SK-N-MC (cell line): Measurements from ENCODE around the gene ZNF83.
"Not testable (repeated sequence)": the region's sequence is repeated elsewhere in the genome, so short reads cannot be mapped to it uniquely, and the experiment has no call there.

Experiments
- DNase-seq: peaks from one replicate; pipeline ENCODE4 v3.0.0-alpha.2; 2011; ENCODE audit warnings: low read depth, low spot score
- H3K27ac ChIP-seq: fragments of 200-600 bp; sonication (generic); 2 replicates; pipeline ENCODE4 v1.5.1; 2016; ENCODE audit warnings: mixed run types
- H3K36me3 ChIP-seq: fragments of 200-600 bp; sonication (generic); 2 replicates; pipeline ENCODE4 v1.6.1; 2017; ENCODE audit warnings: antibody characterized with exemption, low read length, mixed read lengths; ENCODE audit not compliant: insufficient read depth
- H3K4me3 ChIP-seq: fragments of 200-600 bp; sonication (generic); 2 replicates; pipeline ENCODE4 v1.5.1; 2016
- H3K9ac ChIP-seq: fragments of 200-600 bp; sonication (generic); 2 replicates; pipeline ENCODE4 v1.8.0; 2017; ENCODE audit warnings: mixed run types, mixed read lengths; ENCODE audit not compliant: insufficient read length
- H3K9me3 ChIP-seq: fragments of 200-600 bp; sonication (generic); 2 replicates; pipeline ENCODE4 v1.6.1; 2017; ENCODE audit warnings: low read depth, mild to moderate bottlenecking, antibody characterized with exemption, low read length, moderate library complexity, mixed read lengths
- EZH2 ChIP-seq: fragments of 200-600 bp; sonication (generic); IDR thresholded peaks from one replicate; pipeline ENCODE4 v1.6.1; 2017; ENCODE audit warnings: antibody characterized with exemption
- FOXP2 ChIP-seq: optimal IDR thresholded peaks from 2 replicates; pipeline ENCODE3; 2011; ENCODE audit warnings: mild to moderate bottlenecking, moderate library complexity; ENCODE audit not compliant: insufficient read depth; ENCODE audit errors: extremely low read length, control extremely low read depth
- POLR2AphosphoS5 ChIP-seq: IDR thresholded peaks from 2 replicates; pipeline ENCODE4 v1.6.1; 2012; ENCODE audit warnings: mild to moderate bottlenecking, low read depth, low read length, borderline replicate concordance

ZNF83 gene

GRCh38 chr19:52622261-52622660 is 15.9 kb downstream of the ZNF83 start:
- DNase-seq: no peak
- no peak overlapping the region for H3K4me3 ChIP-seq
- H3K36me3 ChIP-seq: peaks cover 7% of the 10 kb centered on the region; the same call in 1 of the 2 replicates
- H3K27ac ChIP-seq: no peak overlapping the region
- no peak overlapping the region for H3K9ac ChIP-seq
- no peaks in the 10 kb centered on the region for H3K9me3 ChIP-seq
- no peak for TF ChIP-seq EZH2
- no peak for TF ChIP-seq FOXP2
- no peak for TF ChIP-seq POLR2AphosphoS5

GRCh38 chr19:52621376-52621775 is 16.8 kb downstream of the ZNF83 start:
- TF ChIP-seq EZH2: no peak
- no peak for TF ChIP-seq POLR2AphosphoS5
- TF ChIP-seq FOXP2: no peak
- DNase-seq: no peak
- Histone ChIP-seq H3K27ac (no peak overlapping the region), H3K36me3 (peaks cover 13% of the 10 kb centered on the region; the same call in 1 of the 2 replicates), H3K4me3 (no peak overlapping the region), H3K9ac (no peak overlapping the region), H3K9me3 (no peaks in the 10 kb centered on the region)

- no peak for DNase-seq
- Histone ChIP-seq H3K4me3 (no peak overlapping the region), H3K27ac (no peak overlapping the region), H3K9me3 (peaks cover 9% of the 10 kb centered on the region; the same call in 1 of the 2 replicates), H3K36me3 (peaks cover 43% of the 10 kb centered on the region), H3K9ac (no peak overlapping the region)
- TF ChIP-seq POLR2AphosphoS5 (no peak), FOXP2 (no peak), EZH2 (no peak)
Measured at GRCh38 chr19:52613299-52613906, 24.8 kb downstream of the ZNF83 start.

GRCh38 chr19:52603558-52604207 is 34.5 kb downstream of the ZNF83 start:
- TF ChIP-seq FOXP2: no peak
- no peak for TF ChIP-seq POLR2AphosphoS5
- Histone ChIP-seq H3K27ac (no peak overlapping the region), H3K4me3 (no peak overlapping the region), H3K36me3 (no peaks in the 10 kb centered on the region), H3K9ac (no peak overlapping the region), H3K9me3 (no peaks in the 10 kb centered on the region)
- DNase-seq: no peak

GRCh38 chr19:52602941-52603340 is 35.2 kb downstream of the ZNF83 start:
- no peak overlapping the region for H3K4me3 ChIP-seq
- H3K9ac ChIP-seq: no peak overlapping the region
- DNase-seq: no peak
- TF ChIP-seq EZH2 (no peak), POLR2AphosphoS5 (no peak), FOXP2 (no peak)
- H3K9me3 ChIP-seq: no peaks in the 10 kb centered on the region
- H3K27ac ChIP-seq: no peak overlapping the region
- H3K36me3 ChIP-seq: no peaks in the 10 kb centered on the region

- H3K9ac ChIP-seq, H3K36me3 ChIP-seq, DNase-seq, H3K27ac ChIP-seq, H3K9me3 ChIP-seq: not testable (repeated sequence)
- H3K4me3 ChIP-seq: peak overlapping the region; percentile 83
Measured at GRCh38 chr19:52601974-52602366, 36.2 kb downstream of the ZNF83 start.

- H3K27ac ChIP-seq: no peak overlapping the region
- peak overlapping the region; percentile 83 for H3K4me3 ChIP-seq
- no peaks in the 10 kb centered on the region for H3K36me3 ChIP-seq
- peak; percentile 2 for DNase-seq
- 0 out of 2 replicates have a peak, but pooled peaks cover 4% of the 10 kb centered on the region for H3K9me3 ChIP-seq
- TF ChIP-seq FOXP2 (no peak), POLR2AphosphoS5 (peak; percentile 82)
- peak overlapping the region; percentile 77 for H3K9ac ChIP-seq
Measured at GRCh38 chr19:52601025-52601973, 36.9 kb downstream of the ZNF83 start.

GRCh38 chr19:52600639-52601024 is 37.5 kb downstream of the ZNF83 start:
- no peak for TF ChIP-seq EZH2
- TF ChIP-seq FOXP2: no peak
- TF ChIP-seq POLR2AphosphoS5: no peak
- Histone ChIP-seq H3K4me3 (peak overlapping the region; percentile 83), H3K9ac (no peak overlapping the region), H3K36me3 (no peaks in the 10 kb centered on the region; the same call in 1 of the 2 replicates), H3K9me3 (0 out of 2 replicates have a peak, but pooled peaks cover 4% of the 10 kb centered on the region), H3K27ac (no peak overlapping the region)
- DNase-seq: no peak
